Esophagus (tissue), 2 donors: Measurements from ENCODE around the gene HOXD3. TPM values are rescaled to one million over a fixed set of nuclear protein-coding genes. Genes with fewer than 3 reads are reported as not detected.

Experiments
- H3K27ac ChIP-seq, 2 donors: one replicate each; pipeline ENCODE4 v1.5.1; 2013; ENCODE audit warnings: low read depth in 2 of 2, mild to moderate bottlenecking in 2 of 2, inconsistent platforms in 1 of 2, low read length in 1 of 2, moderate library complexity in 1 of 2
- H3K27me3 ChIP-seq, 2 donors: one replicate each; pipeline ENCODE4 v1.6.1; 2013; ENCODE audit warnings: low read length in 2 of 2, control low read depth in 1 of 2, mild to moderate bottlenecking in 1 of 2; ENCODE audit not compliant: insufficient read depth in 2 of 2, control insufficient read depth in 1 of 2
- H3K36me3 ChIP-seq, 2 donors: one replicate each; pipeline ENCODE4 v1.6.1; 2013; ENCODE audit warnings: low read length in 1 of 2; ENCODE audit not compliant: control insufficient read depth in 2 of 2, insufficient read depth in 2 of 2
- H3K4me1 ChIP-seq, 2 donors: one replicate each; pipeline ENCODE4 v1.6.1; 2013; ENCODE audit warnings: low read length in 1 of 2; ENCODE audit not compliant: control insufficient read depth in 2 of 2, insufficient read depth in 2 of 2
- H3K4me3 ChIP-seq, 2 donors: one replicate each; pipeline ENCODE4 v1.5.1; 2013; ENCODE audit warnings: low read length in 2 of 2, mild to moderate bottlenecking in 2 of 2, low read depth in 1 of 2, moderate library complexity in 1 of 2
- H3K9me3 ChIP-seq, 2 donors: one replicate each; pipeline ENCODE4 v1.6.1; 2013; ENCODE audit warnings: mild to moderate bottlenecking in 2 of 2, low read depth in 1 of 2, low read length in 1 of 2, moderate library complexity in 1 of 2; ENCODE audit not compliant: control insufficient read depth in 2 of 2, insufficient read depth in 1 of 2
- WGBS, 2 donors: extraction: QIAGEN DNeasy Blood & Tissue Kit; methylation state at CpG; one replicate each; pipeline ENCODE4 v1.1.7; 2013; 5-methylcytosine and 5-hydroxymethylcytosine counted together
- polyA plus RNA-seq, 2 donors: library from polyadenylated mRNA; stranded (reverse); fragments of 200-250 nt; gene quantifications; one replicate each; pipeline ENCODE4 v1.2.3, GENCODE V29; 2013
- donor health status: healthy with polysubstance abuse.
- donor health status: Bipolar disorder and iron deficiency.

HOXD3 gene
- polyA plus RNA-seq, 2 donors, result 0.35 to 0.77 TPM

DNA sequence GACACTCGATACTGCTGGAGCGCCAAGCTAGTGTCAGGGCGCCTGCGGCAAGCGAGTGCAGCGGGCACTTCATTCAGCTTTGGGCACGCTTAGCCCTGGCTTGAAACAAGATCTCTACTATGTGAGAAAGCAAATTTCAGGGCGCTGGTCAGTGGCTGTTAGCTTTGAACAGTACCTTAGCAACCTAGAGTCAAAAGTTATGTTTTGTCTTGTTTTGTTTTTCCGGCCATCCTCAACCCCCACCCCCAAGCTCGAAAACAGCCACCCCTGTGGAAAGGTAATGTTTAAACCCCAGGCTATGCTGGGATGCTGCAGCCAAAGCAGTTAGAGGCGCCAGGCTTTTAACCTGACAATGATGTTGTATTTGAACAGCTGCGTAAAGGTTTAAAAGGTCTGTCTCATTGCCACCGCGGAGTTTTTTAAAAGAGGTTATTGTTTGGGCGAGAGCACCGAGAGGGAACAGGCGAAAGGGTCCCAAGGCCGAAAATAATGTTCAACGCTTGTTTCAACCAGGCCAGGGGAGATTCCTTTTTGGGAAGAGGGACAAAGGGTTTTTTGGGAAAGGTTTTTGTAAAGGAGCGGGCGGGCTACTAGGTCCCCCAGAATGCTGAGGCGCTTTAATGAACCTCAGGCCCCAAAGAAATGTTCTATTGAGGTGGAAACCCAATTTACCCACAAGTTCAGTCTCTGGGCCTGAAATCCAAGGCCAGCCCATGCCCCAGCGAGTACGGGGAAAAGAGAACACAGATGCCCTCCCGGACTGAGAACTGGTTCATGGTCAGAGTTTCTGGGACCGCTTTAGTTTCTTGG, 42.8 kb upstream of the HOXD3 start:
- Histone ChIP-seq H3K9me3 (peaks cover 0 to 14% of the 10 kb centered on the region in 2 donors), H3K4me3 (no peak overlapping the region), H3K27me3 (peaks cover 21 to 62% of the 10 kb centered on the region in 2 donors), H3K36me3 (no peaks in the 10 kb centered on the region), H3K4me1 (no peaks in the 10 kb centered on the region), H3K27ac (no peak overlapping the region)
- 13 to 17% methylated on average over 26 of the region's 26 CpGs for WGBS, 2 donors

DNA sequence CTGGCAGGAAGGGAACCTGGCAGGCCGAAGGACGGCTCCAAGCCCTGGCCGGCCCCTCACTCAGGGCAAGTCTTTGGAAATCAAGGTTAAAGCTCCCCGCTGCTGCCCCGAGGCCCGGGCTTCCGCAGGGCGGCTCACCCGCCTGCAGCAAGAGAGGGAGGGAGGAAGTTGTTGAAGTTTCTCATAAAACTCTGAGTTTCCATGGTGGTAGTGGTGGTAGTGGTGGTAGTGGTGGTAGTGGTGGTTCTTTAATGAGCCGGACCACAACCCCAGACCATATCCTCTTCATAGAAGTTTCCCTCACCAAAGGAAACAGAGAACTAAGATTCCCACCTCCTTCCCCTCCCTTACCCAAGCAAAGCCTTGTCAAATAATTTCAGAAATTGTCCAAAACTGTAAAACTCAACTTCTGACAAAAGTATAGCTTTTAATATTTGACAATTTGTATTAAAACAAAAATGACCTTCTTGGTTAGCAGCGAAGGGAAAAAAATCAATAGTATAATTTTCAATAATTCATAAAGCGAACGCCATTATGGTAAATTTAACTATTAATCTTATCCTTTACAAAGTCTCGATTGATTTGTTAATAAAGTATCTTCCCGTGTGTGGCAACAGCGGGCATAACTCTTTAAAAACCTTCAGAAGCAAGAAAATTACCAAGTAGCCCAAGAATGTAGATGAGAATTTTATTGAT, 42.0 kb upstream of the HOXD3 start:
- Histone ChIP-seq H3K27me3 (peaks cover 19 to 60% of the 10 kb centered on the region in 2 donors), H3K9me3 (peaks cover 0 to 14% of the 10 kb centered on the region in 2 donors), H3K36me3 (no peaks in the 10 kb centered on the region), H3K4me3 (no peak overlapping the region), H3K4me1 (no peaks in the 10 kb centered on the region), H3K27ac (no peak overlapping the region)
- 21 to 24% methylated on average over 16 of the region's 16 CpGs for WGBS, 2 donors

DNA sequence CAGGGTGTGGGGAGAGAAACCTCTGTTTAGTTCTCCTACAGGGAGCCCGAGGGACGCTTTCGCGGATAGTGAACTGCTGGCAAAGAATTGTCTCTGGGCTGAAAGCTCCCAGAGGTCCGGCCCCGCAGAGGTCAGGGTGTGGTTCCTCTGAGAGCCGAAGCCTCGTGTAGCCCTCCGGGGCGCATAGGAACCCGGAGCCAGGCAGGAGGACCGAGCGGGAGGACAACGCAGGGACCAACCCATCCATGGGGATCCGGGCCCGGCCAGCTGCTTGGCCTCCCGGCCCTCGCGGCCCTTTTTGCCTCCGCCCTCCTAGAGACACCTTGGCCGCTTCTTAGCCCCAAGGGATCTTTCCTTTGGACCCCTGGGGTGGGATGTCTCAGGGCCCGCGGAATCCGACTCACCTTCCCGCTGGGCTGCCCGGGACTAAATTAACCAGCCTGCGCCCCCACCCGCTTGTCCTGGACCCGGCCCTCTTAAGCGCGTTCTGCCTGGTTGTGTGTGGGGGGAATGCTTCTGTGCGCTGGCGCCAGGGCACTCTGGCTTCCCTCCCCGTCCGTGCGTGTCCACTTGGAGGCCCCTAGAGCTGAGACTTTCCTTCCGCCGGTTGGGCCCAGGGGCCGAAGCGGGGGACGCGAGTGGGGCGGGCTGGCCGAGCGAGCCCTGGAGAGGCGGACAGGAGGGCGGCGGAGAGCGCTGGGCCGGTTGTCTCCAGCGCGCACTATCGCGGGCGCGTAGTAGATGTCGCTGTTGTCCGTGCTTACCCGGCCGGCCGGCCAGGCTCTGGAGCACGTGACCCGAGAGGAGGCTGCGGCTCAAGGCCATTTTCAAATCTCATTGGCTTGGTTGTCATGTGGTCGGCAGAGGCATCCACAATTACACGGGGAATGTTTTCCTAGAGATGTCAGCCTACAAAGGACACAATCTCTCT, 41.0 kb upstream of the HOXD3 start, which contains the start of gene HOXD10:
TSS of gene HOXD10 (plus strand) at position 896 of the 931 bp plus-strand sequence. CDS start 56 bp downstream, outside the sequence.
- peaks cover 19 to 65% of the 10 kb centered on the region in 2 donors for H3K27me3 ChIP-seq
- 12 to 13% methylated on average over 66 of the region's 66 CpGs for WGBS, 2 donors
- peak within 1 kb of the TSS in 1 of 2 donors; percentile 5 for H3K27ac ChIP-seq
- no peaks in the 10 kb centered on the region for H3K4me1 ChIP-seq
- H3K36me3 ChIP-seq, result no peaks in the 10 kb centered on the region
- peaks cover 0 to 14% of the 10 kb centered on the region in 2 donors for H3K9me3 ChIP-seq
- peak within 1 kb of the TSS in 1 of 2 donors; percentile 23 for H3K4me3 ChIP-seq

DNA sequence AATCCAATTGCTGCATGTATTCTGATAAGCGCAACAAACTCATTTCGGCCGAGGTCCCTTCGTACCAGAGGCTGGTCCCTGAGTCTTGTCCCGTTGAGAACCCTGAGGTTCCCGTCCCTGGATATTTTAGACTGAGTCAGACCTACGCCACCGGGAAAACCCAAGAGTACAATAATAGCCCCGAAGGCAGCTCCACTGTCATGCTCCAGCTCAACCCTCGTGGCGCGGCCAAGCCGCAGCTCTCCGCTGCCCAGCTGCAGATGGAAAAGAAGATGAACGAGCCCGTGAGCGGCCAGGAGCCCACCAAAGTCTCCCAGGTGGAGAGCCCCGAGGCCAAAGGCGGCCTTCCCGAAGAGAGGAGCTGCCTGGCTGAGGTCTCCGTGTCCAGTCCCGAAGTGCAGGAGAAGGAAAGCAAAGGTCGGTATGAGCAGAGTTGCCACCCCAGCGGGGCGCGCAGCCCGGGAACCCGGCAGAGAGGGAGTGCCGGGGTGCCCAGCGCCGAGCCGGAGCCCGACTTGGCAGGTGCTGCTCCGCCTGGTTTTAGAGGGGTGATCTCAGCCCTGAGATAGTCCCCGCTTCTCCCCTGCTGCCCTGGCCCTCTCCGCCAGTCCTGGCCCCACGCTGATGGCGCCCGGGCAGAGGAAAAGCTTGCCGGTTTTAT, 39.8 kb upstream of the HOXD3 start:
- peak overlapping the region in 1 of 2 donors; percentile 5 for H3K27ac ChIP-seq
- H3K36me3 ChIP-seq, result no peaks in the 10 kb centered on the region
- H3K27me3 ChIP-seq, result peaks cover 19 to 72% of the 10 kb centered on the region in 2 donors
- peak overlapping the region in 1 of 2 donors; percentile 23 for H3K4me3 ChIP-seq
- peaks cover 4 to 14% of the 10 kb centered on the region in 2 donors for H3K9me3 ChIP-seq
- H3K4me1 ChIP-seq, result peaks cover 0 to 2% of the 10 kb centered on the region in 2 donors
- WGBS, 2 donors, result 19 to 25% methylated on average over 39 to 40 of the region's 40 CpGs

DNA sequence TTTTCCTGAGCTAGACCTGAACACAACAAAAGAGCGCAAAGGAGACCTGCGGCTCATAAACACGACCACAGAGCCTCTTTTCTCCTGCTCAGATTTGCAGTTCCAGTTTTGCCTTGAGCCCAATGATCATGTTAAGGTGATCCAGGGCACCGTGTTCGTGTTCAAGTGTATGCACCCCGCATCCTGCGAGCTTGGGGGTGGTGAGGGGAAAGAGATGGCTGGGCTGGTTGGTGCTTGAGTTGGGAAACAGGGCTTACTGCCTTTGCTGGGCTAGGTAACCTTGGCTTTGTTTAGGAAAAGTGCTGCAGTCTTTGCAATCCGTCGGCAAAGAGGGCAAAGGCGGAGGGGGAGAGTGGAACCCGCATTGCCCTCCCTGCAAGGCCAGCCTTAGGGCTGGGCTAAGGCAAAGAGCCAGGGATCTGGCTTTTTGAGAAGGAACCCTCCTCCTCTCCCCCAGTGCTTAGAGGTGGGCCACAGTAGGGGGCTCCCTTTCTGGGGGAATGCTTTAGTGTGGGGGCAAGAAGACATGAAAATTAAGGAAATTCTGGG, 39.2 kb upstream of the HOXD3 start:
- H3K4me3 ChIP-seq, result peak overlapping the region in 1 of 2 donors; percentile 23
- WGBS, 2 donors, result 11 to 13% methylated on average over 11 of the region's 11 CpGs
- no peak overlapping the region for H3K27ac ChIP-seq

DNA sequence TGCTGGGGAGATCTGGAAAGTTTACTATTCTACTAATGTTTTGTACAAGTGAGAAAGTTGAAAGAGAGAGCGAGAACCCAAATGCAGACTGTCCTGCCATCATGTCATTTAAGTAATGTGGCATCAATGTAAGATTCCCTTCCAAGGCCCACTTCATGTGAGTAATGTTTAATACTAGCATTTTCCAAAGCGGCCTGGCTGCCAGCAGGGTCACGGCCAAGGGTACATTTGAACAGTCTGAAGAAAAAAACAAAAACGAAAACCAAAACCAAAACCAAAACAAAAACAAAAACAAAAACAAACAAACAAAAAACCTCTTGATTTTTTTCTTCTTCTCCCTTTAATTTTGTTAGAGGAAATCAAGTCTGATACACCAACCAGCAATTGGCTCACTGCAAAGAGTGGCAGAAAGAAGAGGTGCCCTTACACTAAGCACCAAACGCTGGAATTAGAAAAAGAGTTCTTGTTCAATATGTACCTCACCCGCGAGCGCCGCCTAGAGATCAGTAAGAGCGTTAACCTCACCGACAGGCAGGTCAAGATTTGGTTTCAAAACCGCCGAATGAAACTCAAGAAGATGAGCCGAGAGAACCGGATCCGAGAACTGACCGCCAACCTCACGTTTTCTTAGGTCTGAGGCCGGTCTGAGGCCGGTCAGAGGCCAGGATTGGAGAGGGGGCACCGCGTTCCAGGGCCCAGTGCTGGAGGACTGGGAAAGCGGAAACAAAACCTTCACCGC, 38.3 kb upstream of the HOXD3 start:
- 12 to 16% methylated on average over 24 of the region's 24 CpGs for WGBS, 2 donors
- peak overlapping the region; percentile 18 to 20 for H3K4me3 ChIP-seq
- H3K27me3 ChIP-seq, result peaks cover 19 to 76% of the 10 kb centered on the region in 2 donors
- H3K4me1 ChIP-seq, result peaks cover 0 to 6% of the 10 kb centered on the region in 2 donors
- H3K36me3 ChIP-seq, result no peaks in the 10 kb centered on the region
- H3K9me3 ChIP-seq, result peaks cover 7 to 13% of the 10 kb centered on the region in 2 donors
- H3K27ac ChIP-seq, result no peak overlapping the region

More for the DNA sequence above, 39.2 kb upstream of the HOXD3 start:
- no peaks in the 10 kb centered on the region for H3K36me3 ChIP-seq
- H3K9me3 ChIP-seq, result peaks cover 4 to 13% of the 10 kb centered on the region in 2 donors
- H3K27me3 ChIP-seq, result peaks cover 19 to 72% of the 10 kb centered on the region in 2 donors
- H3K4me1 ChIP-seq, result peaks cover 0 to 6% of the 10 kb centered on the region in 2 donors

DNA sequence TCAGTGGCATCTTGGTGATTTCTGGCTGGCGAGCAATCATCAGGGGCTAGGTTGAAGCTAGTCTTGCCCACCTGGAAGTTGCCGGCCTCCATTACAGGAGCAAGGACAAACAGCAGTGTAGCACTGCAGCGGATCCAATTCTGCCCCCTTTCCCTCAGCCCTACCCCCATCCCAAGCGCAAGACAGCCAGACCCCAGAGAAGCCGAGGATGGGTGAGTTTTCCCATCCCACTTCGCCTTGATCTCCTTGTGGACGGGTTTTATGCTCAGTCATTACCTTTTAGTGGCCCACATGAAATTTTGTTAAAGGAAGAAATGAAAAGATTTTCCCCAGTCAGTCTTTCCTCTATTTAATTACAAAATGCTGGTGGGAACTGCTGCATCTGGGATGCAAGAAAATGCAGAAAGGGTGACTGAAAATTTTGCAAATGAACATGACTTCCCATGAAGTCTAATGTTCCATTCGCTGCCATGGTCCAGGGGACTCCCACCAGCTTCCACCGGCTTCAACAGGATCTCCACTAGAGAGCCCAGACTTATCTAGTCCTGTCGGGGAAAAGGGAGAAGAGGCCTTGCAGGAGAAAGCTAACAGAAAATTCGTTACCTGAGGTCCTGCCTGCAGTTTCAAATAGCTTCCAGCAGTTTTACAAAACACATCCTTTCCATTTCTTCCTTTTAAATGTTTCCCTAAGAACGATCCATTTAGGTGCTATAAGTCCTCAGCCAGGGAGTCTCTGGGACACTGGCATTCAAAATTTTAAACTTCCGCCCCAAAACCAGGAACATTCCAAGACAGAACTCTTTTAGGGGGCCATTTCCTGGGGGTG, 36.5 kb upstream of the HOXD3 start:
- peaks cover 7 to 13% of the 10 kb centered on the region in 2 donors for H3K9me3 ChIP-seq
- no peak overlapping the region for H3K4me3 ChIP-seq
- 22 to 23% methylated on average over 13 of the region's 13 CpGs for WGBS, 2 donors
- no peaks in the 10 kb centered on the region for H3K36me3 ChIP-seq
- H3K27ac ChIP-seq, result no peak overlapping the region
- H3K4me1 ChIP-seq, result peaks cover 0 to 6% of the 10 kb centered on the region in 2 donors
- H3K27me3 ChIP-seq, result peaks cover 16 to 76% of the 10 kb centered on the region in 2 donors
